Dendritic cell treated with granulocyte-macrophage colony-stimulating factor and Interleukin-4, amounts not matched to agents 40 ng/mL and 50 ng/mL, for 4 days (primary cell): ENCODE data around the gene GMIP.
"Not testable (repeated sequence)": the region's sequence is repeated elsewhere in the genome, so short reads cannot be mapped to it uniquely, and the experiment has no call there.

Experiments
- H3K27ac Mint-ChIP-seq: one replicate; pipeline ENCODE4 v1.8.0; 2022; ENCODE audit warnings: mild to moderate bottlenecking, mixed read lengths
- H3K27me3 Mint-ChIP-seq: one replicate; pipeline ENCODE4 v1.8.0; 2022; ENCODE audit warnings: mild to moderate bottlenecking, mixed read lengths
- H3K36me3 Mint-ChIP-seq: one replicate; pipeline ENCODE4 v1.8.0; 2022; ENCODE audit warnings: low read depth, mixed read lengths
- H3K4me1 Mint-ChIP-seq: one replicate; pipeline ENCODE4 v1.8.0; 2022; ENCODE audit warnings: low read depth, mixed read lengths
- H3K4me3 Mint-ChIP-seq: one replicate; pipeline ENCODE4 v1.8.0; 2022; ENCODE audit warnings: mild to moderate bottlenecking, moderate library complexity, mixed read lengths
- H3K9me3 Mint-ChIP-seq: one replicate; pipeline ENCODE4 v1.8.0; 2022; ENCODE audit warnings: mixed read lengths
- intact Hi-C: fragments of 100-400 bp; cut with micrococcal nuclease; formaldehyde crosslinking; loops from one replicate; pipeline ENCODE4 v1.15.0; 2022

The GMIP gene, protein sequence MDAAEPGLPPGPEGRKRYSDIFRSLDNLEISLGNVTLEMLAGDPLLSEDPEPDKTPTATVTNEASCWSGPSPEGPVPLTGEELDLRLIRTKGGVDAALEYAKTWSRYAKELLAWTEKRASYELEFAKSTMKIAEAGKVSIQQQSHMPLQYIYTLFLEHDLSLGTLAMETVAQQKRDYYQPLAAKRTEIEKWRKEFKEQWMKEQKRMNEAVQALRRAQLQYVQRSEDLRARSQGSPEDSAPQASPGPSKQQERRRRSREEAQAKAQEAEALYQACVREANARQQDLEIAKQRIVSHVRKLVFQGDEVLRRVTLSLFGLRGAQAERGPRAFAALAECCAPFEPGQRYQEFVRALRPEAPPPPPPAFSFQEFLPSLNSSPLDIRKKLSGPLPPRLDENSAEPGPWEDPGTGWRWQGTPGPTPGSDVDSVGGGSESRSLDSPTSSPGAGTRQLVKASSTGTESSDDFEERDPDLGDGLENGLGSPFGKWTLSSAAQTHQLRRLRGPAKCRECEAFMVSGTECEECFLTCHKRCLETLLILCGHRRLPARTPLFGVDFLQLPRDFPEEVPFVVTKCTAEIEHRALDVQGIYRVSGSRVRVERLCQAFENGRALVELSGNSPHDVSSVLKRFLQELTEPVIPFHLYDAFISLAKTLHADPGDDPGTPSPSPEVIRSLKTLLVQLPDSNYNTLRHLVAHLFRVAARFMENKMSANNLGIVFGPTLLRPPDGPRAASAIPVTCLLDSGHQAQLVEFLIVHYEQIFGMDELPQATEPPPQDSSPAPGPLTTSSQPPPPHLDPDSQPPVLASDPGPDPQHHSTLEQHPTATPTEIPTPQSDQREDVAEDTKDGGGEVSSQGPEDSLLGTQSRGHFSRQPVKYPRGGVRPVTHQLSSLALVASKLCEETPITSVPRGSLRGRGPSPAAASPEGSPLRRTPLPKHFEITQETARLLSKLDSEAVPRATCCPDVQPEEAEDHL

DNA sequence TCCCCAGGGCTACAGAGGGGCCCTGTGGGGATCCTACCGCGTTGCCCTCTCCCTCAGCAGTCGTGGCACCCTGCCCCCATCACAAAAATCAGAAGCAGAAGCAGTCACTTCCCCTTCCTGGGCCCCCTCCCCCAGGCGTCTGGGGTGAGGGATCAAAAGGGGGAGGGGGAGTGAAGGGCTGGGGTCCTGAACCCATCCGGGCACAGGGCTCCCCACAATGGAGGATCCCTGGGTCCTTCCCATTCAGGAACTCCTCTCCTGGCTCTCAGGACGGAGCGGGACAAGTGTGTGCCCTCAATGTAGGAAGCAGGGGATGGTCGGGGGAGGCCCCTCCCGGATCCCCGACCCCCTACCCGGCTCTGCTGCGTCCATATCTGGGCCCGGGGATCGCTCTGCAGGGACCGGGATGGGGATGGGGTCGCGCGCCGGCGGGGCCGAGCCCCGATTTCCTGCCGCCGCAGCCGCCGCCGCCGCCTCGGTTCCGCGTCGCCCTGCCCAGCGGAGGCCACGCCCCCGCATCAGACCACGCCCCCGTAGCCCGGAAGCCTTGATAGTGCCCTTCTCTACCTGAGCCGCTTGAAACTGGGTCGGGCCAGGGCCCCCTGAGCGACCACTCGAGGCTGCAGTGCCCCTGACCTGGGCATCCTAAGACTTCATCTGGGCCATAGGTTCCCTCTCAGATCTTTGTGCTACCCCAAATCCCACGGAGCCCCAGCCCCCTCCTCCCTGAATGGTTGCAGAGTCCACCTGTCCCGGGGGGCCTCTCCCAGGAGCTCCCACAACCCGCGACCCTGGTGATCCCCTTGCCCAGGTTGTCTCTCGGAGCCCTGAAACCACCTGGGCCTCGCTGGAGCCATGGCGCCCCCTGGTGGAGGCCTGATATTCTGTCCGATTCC, at the start of gene GMIP:
Gene GMIP (minus strand): TSS at position 500 of the 896 bp plus-strand sequence. CDS start 128 bp downstream, at position 372.
- H3K4me3 Mint-ChIP-seq: peak within 1 kb of the TSS; percentile 98
- H3K27me3 Mint-ChIP-seq: no peaks in the 10 kb centered on the region
- intact Hi-C loops: loop anchor here (1.0 kb wide), 2 partner anchors 20 to 111 kb away; partner anchors contain the start of gene ATP13A1
- peak within 1 kb of the TSS; percentile 98 for H3K27ac Mint-ChIP-seq
- no peaks in the 10 kb centered on the region for H3K9me3 Mint-ChIP-seq
- peaks cover 27% of the 10 kb centered on the region for H3K4me1 Mint-ChIP-seq
- peaks cover 100% of the 10 kb centered on the region for H3K36me3 Mint-ChIP-seq

DNA sequence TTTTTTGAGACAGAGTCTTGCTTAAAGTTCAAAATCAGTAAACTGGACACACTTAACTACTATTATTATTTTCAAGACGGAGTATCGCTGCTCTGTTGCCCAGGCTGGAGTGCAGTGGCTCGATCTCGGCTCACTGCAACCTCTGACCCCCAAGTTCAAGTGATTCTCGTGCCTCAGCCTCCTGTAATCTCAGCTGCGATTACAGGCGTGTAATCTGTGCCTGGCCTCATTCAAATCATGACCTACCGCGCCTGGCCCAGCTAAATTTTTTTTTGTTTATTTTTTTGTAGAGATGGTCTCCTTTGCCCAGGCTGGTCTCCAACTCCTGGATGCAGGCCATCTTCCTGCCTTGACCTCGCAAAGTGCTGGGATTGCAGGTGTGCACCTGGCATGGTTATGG, 48.2 kb upstream of the GMIP start:
- H3K4me3 Mint-ChIP-seq: no peak overlapping the region

DNA sequence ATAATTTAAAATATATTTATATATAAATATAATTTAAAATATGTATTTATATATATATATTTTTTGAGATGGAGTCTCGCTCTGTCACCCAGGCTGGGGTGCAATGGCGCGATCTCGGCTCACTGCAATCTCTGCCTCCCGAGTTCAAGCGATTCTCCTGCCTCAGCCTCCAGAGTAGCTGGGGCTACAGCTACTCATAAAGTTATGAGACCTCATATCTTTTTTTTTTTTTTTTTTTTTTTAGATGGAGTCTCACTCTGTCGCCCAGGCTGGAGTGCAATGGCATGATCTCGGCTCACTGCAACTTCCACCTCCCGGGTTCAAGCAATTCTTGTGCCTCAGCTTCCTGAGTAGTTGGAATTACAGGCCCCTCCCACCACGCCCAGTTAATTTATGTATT, 45.6 kb upstream of the GMIP start:
- H3K27ac Mint-ChIP-seq, intact Hi-C loops, H3K27me3 Mint-ChIP-seq, H3K4me1 Mint-ChIP-seq, H3K4me3 Mint-ChIP-seq: not testable (repeated sequence)
- H3K36me3 Mint-ChIP-seq: peaks cover 16% of the 10 kb centered on the region
- H3K9me3 Mint-ChIP-seq: peaks cover 64% of the 10 kb centered on the region

More for the DNA sequence above, 48.2 kb upstream of the GMIP start:
- H3K9me3 Mint-ChIP-seq: peaks cover 64% of the 10 kb centered on the region
- no peaks in the 10 kb centered on the region for H3K4me1 Mint-ChIP-seq
- no peaks in the 10 kb centered on the region for H3K27me3 Mint-ChIP-seq
- peaks cover 6% of the 10 kb centered on the region for H3K36me3 Mint-ChIP-seq
- H3K27ac Mint-ChIP-seq: no peak overlapping the region
- intact Hi-C loops: no loop called here

DNA sequence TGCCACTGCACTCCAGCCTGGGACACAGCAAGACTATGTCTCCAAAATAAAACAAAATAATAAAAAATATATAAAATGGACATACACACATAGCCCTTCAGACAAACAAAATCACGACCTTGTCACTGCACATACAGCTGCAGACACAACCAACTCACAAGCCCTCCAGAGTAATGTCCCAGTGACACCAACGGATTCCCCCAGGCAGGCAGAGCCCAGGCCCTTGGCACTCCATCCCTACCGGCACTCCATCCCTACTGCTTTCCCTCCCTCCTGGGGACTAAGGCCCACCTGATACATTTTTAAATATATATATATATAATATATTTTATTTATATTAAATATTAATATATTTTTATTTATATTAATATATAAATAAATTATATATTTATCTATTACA, 43.6 kb upstream of the GMIP start:
- H3K36me3 Mint-ChIP-seq: peaks cover 31% of the 10 kb centered on the region
- H3K27ac Mint-ChIP-seq: no peak overlapping the region
- intact Hi-C loops: no loop called here
- no peaks in the 10 kb centered on the region for H3K4me1 Mint-ChIP-seq
- peaks cover 69% of the 10 kb centered on the region for H3K9me3 Mint-ChIP-seq
- H3K27me3 Mint-ChIP-seq: no peaks in the 10 kb centered on the region
- no peak overlapping the region for H3K4me3 Mint-ChIP-seq

DNA sequence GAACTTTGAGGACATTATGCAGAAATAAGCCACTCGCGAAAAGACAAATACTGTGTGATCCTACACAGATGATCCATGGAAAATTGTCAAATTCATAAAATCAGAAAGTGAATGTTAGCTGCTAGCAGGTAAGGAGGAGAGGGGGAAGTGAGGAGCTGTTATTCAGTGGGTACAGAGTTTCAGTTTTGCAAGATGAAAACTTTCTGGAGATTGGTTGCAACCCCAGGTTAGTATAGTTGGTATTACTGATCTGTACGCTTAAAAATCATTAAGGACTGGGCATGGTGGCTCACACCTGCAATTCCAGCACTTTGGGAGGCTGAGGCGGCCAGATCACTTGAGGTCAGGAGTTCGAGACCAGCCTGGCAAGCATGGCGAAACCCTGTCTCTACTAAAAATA, 43.1 kb upstream of the GMIP start:
- Mint-ChIP-seq H3K4me1 (no peaks in the 10 kb centered on the region), H3K9me3 (peaks cover 67% of the 10 kb centered on the region), H3K27me3 (no peaks in the 10 kb centered on the region), H3K4me3 (no peak overlapping the region), H3K27ac (no peak overlapping the region), H3K36me3 (peaks cover 36% of the 10 kb centered on the region)
- intact Hi-C loops: no loop called here

DNA sequence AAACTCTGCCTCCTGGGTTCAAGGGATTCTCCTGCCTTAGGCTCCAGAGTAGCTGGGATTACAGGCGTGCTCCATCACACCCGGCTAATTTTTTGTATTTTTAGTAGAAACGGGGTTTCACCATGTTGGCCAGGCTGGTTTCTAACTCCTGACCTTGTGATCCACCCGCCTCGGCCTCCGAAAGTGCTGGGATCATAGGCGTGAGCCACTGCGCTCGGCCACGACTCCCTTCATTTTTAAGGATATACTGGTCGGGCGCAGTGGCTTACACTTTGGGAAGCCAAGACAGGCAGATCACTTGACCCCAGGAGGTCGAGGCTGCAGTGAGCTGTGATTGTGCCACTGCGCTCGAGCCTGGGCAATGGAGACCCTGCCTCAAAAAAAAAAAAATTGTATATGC, 42.7 kb upstream of the GMIP start:
- Mint-ChIP-seq H3K36me3 (peaks cover 41% of the 10 kb centered on the region), H3K9me3 (peaks cover 67% of the 10 kb centered on the region)
- H3K4me3 Mint-ChIP-seq, intact Hi-C loops, H3K27me3 Mint-ChIP-seq, H3K4me1 Mint-ChIP-seq, H3K27ac Mint-ChIP-seq: not testable (repeated sequence)

DNA sequence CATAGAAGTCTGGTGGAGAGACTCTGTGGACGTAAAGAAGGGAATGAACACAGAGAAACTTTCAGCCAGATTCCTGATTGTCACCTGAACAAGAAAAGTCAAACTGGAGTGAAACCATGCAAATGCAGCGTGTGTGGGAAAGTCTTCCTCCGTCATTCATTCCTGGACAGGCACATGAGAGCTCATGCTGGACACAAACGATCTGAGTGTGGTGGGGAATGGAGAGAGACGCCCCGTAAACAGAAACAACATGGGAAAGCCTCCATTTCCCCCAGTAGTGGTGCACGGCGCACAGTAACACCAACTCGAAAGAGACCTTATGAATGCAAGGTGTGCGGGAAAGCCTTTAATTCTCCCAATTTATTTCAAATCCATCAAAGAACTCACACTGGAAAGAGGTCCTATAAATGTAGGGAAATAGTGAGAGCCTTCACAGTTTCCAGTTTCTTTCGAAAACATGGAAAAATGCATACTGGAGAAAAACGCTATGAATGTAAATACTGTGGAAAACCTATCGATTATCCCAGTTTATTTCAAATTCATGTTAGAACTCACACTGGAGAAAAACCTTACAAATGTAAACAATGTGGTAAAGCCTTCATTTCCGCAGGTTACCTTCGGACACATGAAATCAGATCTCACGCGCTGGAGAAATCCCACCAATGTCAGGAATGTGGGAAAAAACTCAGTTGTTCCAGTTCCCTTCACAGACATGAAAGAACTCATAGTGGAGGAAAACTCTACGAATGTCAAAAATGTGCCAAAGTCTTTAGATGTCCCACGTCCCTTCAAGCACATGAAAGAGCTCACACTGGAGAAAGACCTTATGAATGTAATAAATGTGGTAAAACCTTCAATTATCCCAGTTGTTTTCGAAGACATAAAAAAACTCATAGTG, 36.0 kb upstream of the GMIP start:
- Mint-ChIP-seq H3K27ac (no peak overlapping the region), H3K27me3 (no peaks in the 10 kb centered on the region), H3K9me3 (peaks cover 92% of the 10 kb centered on the region), H3K4me1 (no peaks in the 10 kb centered on the region), H3K36me3 (peaks cover 96% of the 10 kb centered on the region), H3K4me3 (no peak overlapping the region)
- intact Hi-C loops: loop anchor here (5.0 kb wide), 1 partner anchor 53 kb away; the partner anchor contains the start of gene ZNF14

DNA sequence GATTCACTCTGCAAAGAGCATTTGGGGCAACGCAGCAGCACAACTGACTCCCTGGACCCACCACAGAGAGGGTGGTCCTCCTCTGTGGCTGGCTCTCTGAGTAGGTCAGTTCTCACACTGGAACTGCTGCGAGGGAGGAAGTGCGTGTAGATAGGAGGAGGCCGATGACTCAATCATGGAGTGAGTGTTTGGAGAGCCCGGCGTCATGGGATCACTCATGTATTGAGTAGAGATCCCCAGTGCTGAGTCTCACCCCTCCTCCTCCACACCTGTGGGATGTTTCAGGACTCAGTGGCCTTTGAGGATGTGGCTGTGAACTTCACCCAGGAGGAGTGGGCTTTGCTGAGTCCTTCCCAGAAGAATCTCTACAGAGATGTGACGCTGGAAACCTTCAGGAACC, 34.1 kb upstream of the GMIP start:
- no peak overlapping the region for H3K27ac Mint-ChIP-seq
- peaks cover 81% of the 10 kb centered on the region for H3K9me3 Mint-ChIP-seq

DNA sequence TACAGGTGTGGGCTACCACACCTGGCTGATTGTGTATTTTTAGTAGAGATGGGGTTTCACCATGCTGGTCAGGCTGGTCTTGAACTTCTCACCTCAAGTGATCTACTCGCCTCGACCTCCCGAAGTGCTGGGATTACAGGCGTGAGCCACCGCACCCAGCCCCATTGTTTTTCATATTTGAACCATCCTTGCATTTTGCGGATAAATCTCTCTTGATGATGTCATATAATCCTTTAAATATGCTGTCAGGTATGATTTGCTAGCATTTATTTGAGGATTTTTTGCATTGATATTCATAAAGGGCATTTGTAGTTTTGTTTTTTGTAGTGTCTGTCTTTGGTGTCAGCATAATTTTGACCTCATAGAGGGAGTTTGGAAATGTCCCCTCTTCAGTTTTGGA, 30.9 kb upstream of the GMIP start:
- Mint-ChIP-seq H3K36me3 (peaks cover 96% of the 10 kb centered on the region), H3K27ac (no peak overlapping the region), H3K4me1 (peaks cover 16% of the 10 kb centered on the region), H3K9me3 (peaks cover 70% of the 10 kb centered on the region), H3K4me3 (no peak overlapping the region), H3K27me3 (no peaks in the 10 kb centered on the region)
- intact Hi-C loops: no loop called here

More for the DNA sequence above, 34.1 kb upstream of the GMIP start:
- no peak overlapping the region for H3K4me3 Mint-ChIP-seq
- no peaks in the 10 kb centered on the region for H3K4me1 Mint-ChIP-seq
- H3K36me3 Mint-ChIP-seq: peaks cover 97% of the 10 kb centered on the region
- intact Hi-C loops: loop anchor here (5.0 kb wide), 1 partner anchor 55 kb away; the partner anchor contains the start of gene ZNF14
- no peaks in the 10 kb centered on the region for H3K27me3 Mint-ChIP-seq

DNA sequence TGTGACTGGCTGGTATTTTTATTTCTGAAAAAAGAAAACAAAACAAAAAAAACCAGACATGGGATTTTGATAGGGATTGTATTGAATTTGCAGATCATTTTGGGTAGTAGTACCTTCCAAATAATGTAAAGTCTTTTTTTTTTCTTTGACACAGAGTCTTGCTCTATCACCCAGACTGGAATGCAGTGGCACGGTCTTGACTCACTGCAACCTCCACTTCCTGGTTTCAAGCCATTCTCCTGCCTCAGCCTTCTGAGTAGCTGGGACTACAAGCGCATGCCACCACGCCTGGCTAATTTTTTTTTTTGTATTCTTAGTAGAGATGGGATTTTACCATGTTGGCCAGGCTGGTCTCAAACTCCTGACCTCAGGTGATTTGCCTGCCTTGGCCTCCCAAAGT, 29.4 kb upstream of the GMIP start:
- no peak overlapping the region for H3K4me3 Mint-ChIP-seq
- H3K27ac Mint-ChIP-seq: no peak overlapping the region
- peaks cover 24% of the 10 kb centered on the region for H3K4me1 Mint-ChIP-seq
- H3K27me3 Mint-ChIP-seq: no peaks in the 10 kb centered on the region
- peaks cover 55% of the 10 kb centered on the region for H3K9me3 Mint-ChIP-seq
- intact Hi-C loops: no loop called here
- H3K36me3 Mint-ChIP-seq: peaks cover 93% of the 10 kb centered on the region

DNA sequence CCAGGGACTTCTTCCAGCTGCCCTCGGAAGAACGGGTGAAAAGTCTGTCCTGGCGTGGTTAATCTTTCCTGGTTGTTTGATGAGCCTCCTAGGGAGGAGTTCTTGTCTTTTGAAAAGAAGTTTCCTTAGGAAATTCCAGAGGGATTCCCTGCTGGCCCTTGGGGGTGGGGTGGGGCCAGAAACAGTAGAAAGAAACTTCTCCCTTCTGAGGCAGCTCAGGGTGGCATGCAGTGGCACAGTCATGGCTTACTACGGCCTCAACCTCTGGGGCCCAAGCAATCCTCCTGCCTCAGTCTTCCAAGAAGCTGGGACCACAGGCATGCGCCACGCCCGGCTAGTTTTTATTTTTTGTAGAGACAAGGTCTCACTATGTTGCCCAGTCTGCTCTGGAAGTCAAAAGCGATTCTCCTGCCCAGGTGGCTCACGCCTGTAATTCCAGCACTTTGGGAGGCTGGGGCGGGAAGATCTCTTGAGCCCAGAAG, 26.7 kb upstream of the GMIP start:
- Mint-ChIP-seq H3K36me3 (peaks cover 66% of the 10 kb centered on the region), H3K9me3 (peaks cover 29% of the 10 kb centered on the region), H3K27ac (peak overlapping the region; percentile 97), H3K27me3 (no peaks in the 10 kb centered on the region), H3K4me3 (peak overlapping the region; percentile 96), H3K4me1 (peaks cover 26% of the 10 kb centered on the region)
- intact Hi-C loops: no loop called here

DNA sequence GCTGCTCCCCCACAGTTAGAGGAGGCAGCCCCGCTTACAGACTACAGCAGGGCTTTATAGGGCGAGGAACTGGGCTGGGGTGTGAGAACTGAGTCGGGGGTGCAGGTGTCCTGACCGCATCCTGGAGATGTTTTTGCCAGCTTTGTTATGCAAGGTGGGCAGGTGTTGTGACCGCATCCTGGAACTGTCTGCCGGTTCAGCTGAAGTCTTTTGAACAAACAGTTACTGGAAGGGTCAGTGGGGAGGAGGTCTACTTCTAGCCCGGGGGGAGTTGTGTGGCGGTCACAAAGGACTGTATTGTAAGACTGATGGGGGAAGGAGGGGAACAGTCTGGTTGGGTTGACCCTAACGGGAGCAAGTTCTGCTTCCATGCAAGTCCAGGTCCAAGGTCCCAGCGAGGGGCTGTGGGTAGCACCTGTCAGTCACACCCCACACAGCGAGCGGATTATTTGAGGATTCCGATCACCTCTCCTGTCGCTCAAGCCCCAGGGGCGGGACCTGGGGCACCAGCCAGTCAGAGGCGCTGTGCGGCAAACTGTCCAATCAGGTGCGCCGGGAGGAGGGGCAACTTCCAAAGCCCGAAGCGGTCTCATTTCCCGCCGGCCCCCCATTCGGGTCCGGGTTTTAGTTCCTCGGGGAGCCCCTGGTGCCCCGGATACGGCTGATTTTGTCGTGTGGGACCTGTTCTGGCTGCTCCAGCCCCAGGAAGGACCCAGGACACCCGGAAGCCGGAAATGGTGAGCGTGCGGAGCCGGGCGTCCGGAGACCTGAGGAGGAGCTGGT, 25.0 kb upstream of the GMIP start, which contains the start of gene ZNF101:
Gene ZNF101 (plus strand): TSS at position 610 of the 783 bp plus-strand sequence. CDS start 125 bp downstream, at position 735.
- no peaks in the 10 kb centered on the region for H3K27me3 Mint-ChIP-seq
- H3K4me3 Mint-ChIP-seq: peak within 1 kb of the TSS; percentile 96
- intact Hi-C loops: loop anchor here (10.0 kb wide), 1 partner anchor 286 kb away; no protein-coding TSS in a partner anchor
- peak within 1 kb of the TSS; percentile 97 for H3K27ac Mint-ChIP-seq
- H3K9me3 Mint-ChIP-seq: peaks cover 15% of the 10 kb centered on the region
- peaks cover 26% of the 10 kb centered on the region for H3K4me1 Mint-ChIP-seq
- peaks cover 49% of the 10 kb centered on the region for H3K36me3 Mint-ChIP-seq
